Stimulated activated CD4-positive, alpha-beta T cell treated with anti-CD3 and anti-CD28 coated beads, TNF-alpha, amount 100 ng/mL, for 1 hour (primary cell): ENCODE results near the gene TMED7.
"Not testable (repeated sequence)": the region's sequence is repeated elsewhere in the genome, so short reads cannot be mapped to it uniquely, and the experiment has no call there.

ENCODE experiments used
- DNase-seq, 3 donors: peaks; one replicate each; pipeline ENCODE4 v3.0.0-alpha.2; 2020; ENCODE audit warnings: low read depth in 3 of 3, low spot score in 1 of 3

Gene TMED7

GRCh38 chr5:115625579-115626444 is at the start of gene TMED7:
TSS of gene TMED7 (minus strand) at chr5:115626036. CDS start at chr5:115625792, 244 bp downstream.
- peak; percentile 97 to 100 (median 99) for DNase-seq

- DNase-seq, result not testable (repeated sequence)
These were observed 48.9 kb upstream of the TMED7 start for GRCh38 chr5:115674782-115675181.

GRCh38 chr5:115673596-115673995 is 47.8 kb upstream of the TMED7 start:
- no peak for DNase-seq

- no peak for DNase-seq
These were observed 46.1 kb upstream of the TMED7 start for GRCh38 chr5:115671939-115672338.

- no peak for DNase-seq
These were observed 40.2 kb upstream of the TMED7 start for GRCh38 chr5:115666023-115666422.

GRCh38 chr5:115661563-115661962 is 35.7 kb upstream of the TMED7 start:
- DNase-seq, result no peak

- no peak for DNase-seq
These were observed 35.3 kb upstream of the TMED7 start for GRCh38 chr5:115661101-115661500.

GRCh38 chr5:115657881-115658233 is 32.0 kb upstream of the TMED7 start:
- no peak for DNase-seq

- no peak for DNase-seq
These were observed 31.5 kb upstream of the TMED7 start for GRCh38 chr5:115657125-115657880.

- no peak for DNase-seq
These were observed 30.6 kb upstream of the TMED7 start for GRCh38 chr5:115656404-115656803.

- no peak for DNase-seq
These were observed 30.2 kb upstream of the TMED7 start for GRCh38 chr5:115655994-115656393.

GRCh38 chr5:115649541-115649940 is 23.7 kb upstream of the TMED7 start:
- DNase-seq, result no peak

GRCh38 chr5:115648056-115648455 is 22.2 kb upstream of the TMED7 start:
- DNase-seq, result no peak

GRCh38 chr5:115645386-115645785 is 19.6 kb upstream of the TMED7 start:
- DNase-seq, result not testable (repeated sequence)

GRCh38 chr5:115644046-115644445 is 18.2 kb upstream of the TMED7 start:
- DNase-seq, result no peak

- no peak for DNase-seq
These were observed 16.1 kb upstream of the TMED7 start for GRCh38 chr5:115641948-115642347.

GRCh38 chr5:115640274-115640673 is 14.4 kb upstream of the TMED7 start:
- no peak for DNase-seq

- DNase-seq, result no peak
These were observed 13.5 kb upstream of the TMED7 start for GRCh38 chr5:115639377-115639776.

- DNase-seq, result no peak
These were observed 11.7 kb upstream of the TMED7 start for GRCh38 chr5:115637507-115637906.

- DNase-seq, result no peak
These were observed 10.2 kb upstream of the TMED7 start for GRCh38 chr5:115636008-115636407.

GRCh38 chr5:115634343-115635132 is 8.7 kb upstream of the TMED7 start:
- DNase-seq, result peak; percentile 52 to 78 (median 53)
